HepG2 (cell line): Measurements from ENCODE around the gene POGK. TPM values are rescaled to one million over a fixed set of nuclear protein-coding genes. Genes with fewer than 3 reads are reported as not detected.

Source experiments
- AGO1 ChIP-seq: fragments of 200-400 bp; formaldehyde crosslinking; IDR thresholded peaks from 2 replicates; pipeline ENCODE4 v1.6.1; 2017; ENCODE audit warnings: mild to moderate bottlenecking, low read depth, low read length, moderate library complexity; ENCODE audit not compliant: poor library complexity, severe bottlenecking
- GZF1 ChIP-seq: sonication (generic); formaldehyde crosslinking; IDR thresholded peaks from 2 replicates; pipeline ENCODE4 v1.5.1; 2020; ENCODE audit warnings: mild to moderate bottlenecking, missing genetic modification reagents
- HES4 ChIP-seq: sonication (generic); formaldehyde crosslinking; IDR thresholded peaks from 2 replicates; pipeline ENCODE4 v1.9.0; 2021; ENCODE audit warnings: mild to moderate bottlenecking, missing genetic modification reagents, borderline replicate concordance
- HNRNPL ChIP-seq: fragments of 200-400 bp; formaldehyde crosslinking; IDR thresholded peaks from 2 replicates; pipeline ENCODE4 v1.6.1; 2017; ENCODE audit warnings: mild to moderate bottlenecking, low read depth, low read length
- JUNB ChIP-seq: sonication (generic); formaldehyde crosslinking; IDR thresholded peaks from 2 replicates; pipeline ENCODE4 v1.8.0; 2022; ENCODE audit warnings: missing genetic modification reagents, mild to moderate bottlenecking, borderline replicate concordance
- KDM3A ChIP-seq: IDR thresholded peaks from 2 replicates; pipeline ENCODE4 v1.6.1; 2018; ENCODE audit warnings: low read depth, missing compliant biosample characterization
- KLF13 ChIP-seq: sonication (generic); formaldehyde crosslinking; IDR thresholded peaks from 2 replicates; pipeline ENCODE4 v1.4.0; 2020; ENCODE audit warnings: mild to moderate bottlenecking, missing genetic modification reagents
- MATR3 ChIP-seq: sonication (generic); formaldehyde crosslinking; IDR thresholded peaks from 2 replicates; pipeline ENCODE4 v1.4.0; 2020; ENCODE audit warnings: missing genetic modification reagents
- RARG ChIP-seq: sonication (generic); formaldehyde crosslinking; IDR thresholded peaks from 2 replicates; pipeline ENCODE4 v1.4.0; 2020; ENCODE audit warnings: low read depth, mild to moderate bottlenecking, missing genetic modification reagents
- RBAK ChIP-seq: sonication (generic); formaldehyde crosslinking; IDR thresholded peaks from 2 replicates; pipeline ENCODE4 v1.5.1; 2020; ENCODE audit warnings: mild to moderate bottlenecking, missing genetic modification reagents
- REL ChIP-seq: sonication (generic); formaldehyde crosslinking; conservative IDR thresholded peaks from 2 replicates; pipeline ENCODE4 v1.8.0; 2022; ENCODE audit warnings: mild to moderate bottlenecking, missing genetic modification reagents, moderate library complexity
- SCMH1 ChIP-seq: sonication (generic); formaldehyde crosslinking; IDR thresholded peaks from 2 replicates; pipeline ENCODE4 v1.9.0; 2021; ENCODE audit warnings: missing genetic modification reagents, mild to moderate bottlenecking, borderline replicate concordance
- SRSF1 ChIP-seq: fragments of 200-400 bp; formaldehyde crosslinking; optimal IDR thresholded peaks from 2 replicates; pipeline ENCODE3; 2017; ENCODE audit warnings: mild to moderate bottlenecking, low read depth, low read length, moderate library complexity
- TBX2 ChIP-seq: sonication (generic); formaldehyde crosslinking; IDR thresholded peaks from 2 replicates; pipeline ENCODE4 v1.5.0; 2020; ENCODE audit warnings: missing genetic modification reagents, mild to moderate bottlenecking, borderline replicate concordance
- ZNF263 ChIP-seq: sonication (generic); formaldehyde crosslinking; IDR thresholded peaks from 2 replicates; pipeline ENCODE4 v1.4.0; 2020; ENCODE audit warnings: missing genetic modification reagents
- ZNF343 ChIP-seq: sonication (generic); formaldehyde crosslinking; IDR thresholded peaks from 2 replicates; pipeline ENCODE4 v1.4.0; 2020; ENCODE audit warnings: mild to moderate bottlenecking, missing genetic modification reagents
- ZNF780A ChIP-seq: sonication (generic); formaldehyde crosslinking; IDR thresholded peaks from 2 replicates; pipeline ENCODE4 v1.8.0; 2022; ENCODE audit warnings: mild to moderate bottlenecking, missing genetic modification reagents, moderate library complexity
- polyA plus RNA-seq, 8 experiments: library from polyadenylated mRNA; depleted of rRNA in 3 of 8; stranded (reverse) in 7 of 8; unstranded in 1 of 8; fragments of >200 nt; fragmentation: Illumina TruSeq in 4 of 8; extraction: Trizol in 4 of 8; gene quantifications; 2 replicates each; pipeline versions ENCODE4 v1.2.1 to v1.2.3, GENCODE V29; 2011 to 2016; ENCODE audit warnings: low read depth in 4 of 8, missing spikeins in 1 of 8, mixed read lengths in 1 of 8; ENCODE audit not compliant: insufficient read depth in 1 of 8
- total RNA-seq, 5 experiments: library from RNA; depleted of rRNA; stranded (reverse); fragments of >200 nt; fragmentation: Illumina TruSeq; extraction: Trizol; gene quantifications; 2 replicates each; pipeline ENCODE4 v1.2.3, GENCODE V29; 2016; ENCODE audit warnings: low read depth in 1 of 5
- TF ChIP-seq, protein P1 (sequence below): sonication (generic); formaldehyde crosslinking; IDR thresholded peaks from 2 replicates; pipeline ENCODE4 v1.4.0; 2020; ENCODE audit warnings: missing genetic modification reagents
- TF ChIP-seq, protein P2 (sequence below): sonication (generic); formaldehyde crosslinking; IDR thresholded peaks from 2 replicates; pipeline ENCODE4 v1.8.1; 2023; ENCODE audit warnings: missing genetic modification reagents, inconsistent platforms, borderline replicate concordance
- TF ChIP-seq, protein P3 (sequence below): sonication (generic); formaldehyde crosslinking; IDR thresholded peaks from 2 replicates; pipeline ENCODE4 v1.5.0; 2020; ENCODE audit warnings: mild to moderate bottlenecking, missing genetic modification reagents
- TF ChIP-seq, protein P4 (sequence below): sonication (generic); formaldehyde crosslinking; IDR thresholded peaks from 2 replicates; pipeline ENCODE4; 2020; ENCODE audit warnings: missing genetic modification reagents, mild to moderate bottlenecking, borderline replicate concordance

Gene POGK
- total and polyA plus RNA-seq, 2 of the 13 experiments (the other 11 are each of a cell fraction or from before 2014, with no cell fraction given) = 4.8 to 16.2 TPM

DNA sequence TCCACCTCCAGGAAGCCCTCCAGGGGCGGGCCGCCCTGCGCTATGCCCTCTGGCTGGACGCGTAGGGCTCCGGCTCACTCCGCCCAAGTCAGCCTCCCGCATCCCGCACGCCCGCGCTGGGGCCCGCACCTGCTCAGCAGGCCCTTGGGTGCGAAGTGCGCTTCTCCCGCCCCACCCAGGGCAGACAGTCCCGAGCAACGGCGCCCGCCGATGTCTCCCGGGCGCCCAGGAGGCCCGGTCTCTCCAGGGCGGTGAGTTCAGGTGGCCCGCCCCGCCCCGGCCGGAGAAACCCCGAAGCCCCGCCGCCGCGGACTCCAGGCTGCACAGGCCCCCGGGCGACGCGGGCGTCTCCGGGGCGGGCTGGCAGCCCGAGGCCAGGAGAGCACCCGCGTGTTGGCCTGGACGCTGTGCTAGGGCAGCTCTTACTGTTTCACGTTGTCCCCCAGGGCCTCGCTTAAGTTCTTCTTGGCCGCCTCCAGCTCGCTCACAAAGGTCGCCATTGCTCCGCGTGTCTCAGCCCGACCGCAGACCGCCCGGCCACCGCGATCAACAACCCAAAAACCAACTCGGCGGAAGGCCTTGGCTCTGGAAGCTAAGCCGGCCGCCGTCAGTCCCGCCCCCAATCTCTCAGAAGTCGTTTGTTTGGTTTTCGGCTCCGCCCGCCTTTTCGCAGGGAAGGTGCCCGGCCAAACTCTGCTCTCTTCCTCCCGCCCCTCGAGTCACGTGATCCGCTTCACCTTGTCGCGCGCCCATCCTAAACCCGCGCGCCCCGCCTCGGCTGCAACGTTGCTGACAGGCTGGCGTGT lies 36.7 kb downstream of the POGK start, which contains the start of gene TADA1 (continued):
- TF ChIP-seq, protein P1, sequence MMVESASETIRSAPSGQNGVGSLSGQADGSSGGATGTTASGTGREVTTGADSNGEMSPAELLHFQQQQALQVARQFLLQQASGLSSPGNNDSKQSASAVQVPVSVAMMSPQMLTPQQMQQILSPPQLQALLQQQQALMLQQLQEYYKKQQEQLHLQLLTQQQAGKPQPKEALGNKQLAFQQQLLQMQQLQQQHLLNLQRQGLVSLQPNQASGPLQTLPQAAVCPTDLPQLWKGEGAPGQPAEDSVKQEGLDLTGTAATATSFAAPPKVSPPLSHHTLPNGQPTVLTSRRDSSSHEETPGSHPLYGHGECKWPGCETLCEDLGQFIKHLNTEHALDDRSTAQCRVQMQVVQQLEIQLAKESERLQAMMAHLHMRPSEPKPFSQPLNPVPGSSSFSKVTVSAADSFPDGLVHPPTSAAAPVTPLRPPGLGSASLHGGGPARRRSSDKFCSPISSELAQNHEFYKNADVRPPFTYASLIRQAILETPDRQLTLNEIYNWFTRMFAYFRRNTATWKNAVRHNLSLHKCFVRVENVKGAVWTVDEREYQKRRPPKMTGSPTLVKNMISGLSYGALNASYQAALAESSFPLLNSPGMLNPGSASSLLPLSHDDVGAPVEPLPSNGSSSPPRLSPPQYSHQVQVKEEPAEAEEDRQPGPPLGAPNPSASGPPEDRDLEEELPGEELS = peak; percentile 46; the same call in 1 of the 2 replicates
- no peak for TF ChIP-seq GZF1 (CRISPR knock-in tag)
- no peak for TF ChIP-seq RBAK (CRISPR knock-in tag)
- no peak for TF ChIP-seq RARG (CRISPR knock-in tag)
- TF ChIP-seq HES4 = no peak
- TF ChIP-seq HNRNPL = peak; percentile 72
- no peak for TF ChIP-seq ZNF780A
- no peak; the same call in 1 of the 2 replicates for TF ChIP-seq REL
- peak; percentile 63; the same call in 1 of the 2 replicates for TF ChIP-seq KDM3A (CRISPR knock-in tag)
- peak; percentile 17; the same call in 1 of the 2 replicates for TF ChIP-seq ZNF263 (CRISPR knock-in tag)
- no peak for TF ChIP-seq MATR3 (CRISPR knock-in tag)
- peak; percentile 49 for TF ChIP-seq AGO1
- TF ChIP-seq SCMH1 = no peak
- TF ChIP-seq TBX2 (CRISPR knock-in tag) = peak; percentile 87
- TF ChIP-seq ZNF343 (CRISPR knock-in tag) = peak; percentile 22; the same call in 1 of the 2 replicates
- no peak for TF ChIP-seq JUNB (CRISPR knock-in tag)
- TF ChIP-seq, protein P2, sequence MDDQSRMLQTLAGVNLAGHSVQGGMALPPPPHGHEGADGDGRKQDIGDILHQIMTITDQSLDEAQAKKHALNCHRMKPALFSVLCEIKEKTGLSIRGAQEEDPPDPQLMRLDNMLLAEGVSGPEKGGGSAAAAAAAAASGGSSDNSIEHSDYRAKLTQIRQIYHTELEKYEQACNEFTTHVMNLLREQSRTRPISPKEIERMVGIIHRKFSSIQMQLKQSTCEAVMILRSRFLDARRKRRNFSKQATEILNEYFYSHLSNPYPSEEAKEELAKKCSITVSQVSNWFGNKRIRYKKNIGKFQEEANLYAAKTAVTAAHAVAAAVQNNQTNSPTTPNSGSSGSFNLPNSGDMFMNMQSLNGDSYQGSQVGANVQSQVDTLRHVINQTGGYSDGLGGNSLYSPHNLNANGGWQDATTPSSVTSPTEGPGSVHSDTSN = no peak
- TF ChIP-seq KLF13 (CRISPR knock-in tag) = no peak
- TF ChIP-seq, protein P3, sequence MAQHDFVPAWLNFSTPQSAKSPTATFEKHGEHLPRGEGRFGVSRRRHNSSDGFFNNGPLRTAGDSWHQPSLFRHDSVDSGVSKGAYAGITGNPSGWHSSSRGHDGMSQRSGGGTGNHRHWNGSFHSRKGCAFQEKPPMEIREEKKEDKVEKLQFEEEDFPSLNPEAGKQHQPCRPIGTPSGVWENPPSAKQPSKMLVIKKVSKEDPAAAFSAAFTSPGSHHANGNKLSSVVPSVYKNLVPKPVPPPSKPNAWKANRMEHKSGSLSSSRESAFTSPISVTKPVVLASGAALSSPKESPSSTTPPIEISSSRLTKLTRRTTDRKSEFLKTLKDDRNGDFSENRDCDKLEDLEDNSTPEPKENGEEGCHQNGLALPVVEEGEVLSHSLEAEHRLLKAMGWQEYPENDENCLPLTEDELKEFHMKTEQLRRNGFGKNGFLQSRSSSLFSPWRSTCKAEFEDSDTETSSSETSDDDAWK (CRISPR knock-in tag) = no peak
- TF ChIP-seq SRSF1 = peak; percentile 91
- TF ChIP-seq, protein P4, sequence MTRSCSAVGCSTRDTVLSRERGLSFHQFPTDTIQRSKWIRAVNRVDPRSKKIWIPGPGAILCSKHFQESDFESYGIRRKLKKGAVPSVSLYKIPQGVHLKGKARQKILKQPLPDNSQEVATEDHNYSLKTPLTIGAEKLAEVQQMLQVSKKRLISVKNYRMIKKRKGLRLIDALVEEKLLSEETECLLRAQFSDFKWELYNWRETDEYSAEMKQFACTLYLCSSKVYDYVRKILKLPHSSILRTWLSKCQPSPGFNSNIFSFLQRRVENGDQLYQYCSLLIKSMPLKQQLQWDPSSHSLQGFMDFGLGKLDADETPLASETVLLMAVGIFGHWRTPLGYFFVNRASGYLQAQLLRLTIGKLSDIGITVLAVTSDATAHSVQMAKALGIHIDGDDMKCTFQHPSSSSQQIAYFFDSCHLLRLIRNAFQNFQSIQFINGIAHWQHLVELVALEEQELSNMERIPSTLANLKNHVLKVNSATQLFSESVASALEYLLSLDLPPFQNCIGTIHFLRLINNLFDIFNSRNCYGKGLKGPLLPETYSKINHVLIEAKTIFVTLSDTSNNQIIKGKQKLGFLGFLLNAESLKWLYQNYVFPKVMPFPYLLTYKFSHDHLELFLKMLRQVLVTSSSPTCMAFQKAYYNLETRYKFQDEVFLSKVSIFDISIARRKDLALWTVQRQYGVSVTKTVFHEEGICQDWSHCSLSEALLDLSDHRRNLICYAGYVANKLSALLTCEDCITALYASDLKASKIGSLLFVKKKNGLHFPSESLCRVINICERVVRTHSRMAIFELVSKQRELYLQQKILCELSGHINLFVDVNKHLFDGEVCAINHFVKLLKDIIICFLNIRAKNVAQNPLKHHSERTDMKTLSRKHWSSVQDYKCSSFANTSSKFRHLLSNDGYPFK = peak; percentile 38; the same call in 1 of the 2 replicates
